ENCODE data around the gene FHIT.

DNA sequence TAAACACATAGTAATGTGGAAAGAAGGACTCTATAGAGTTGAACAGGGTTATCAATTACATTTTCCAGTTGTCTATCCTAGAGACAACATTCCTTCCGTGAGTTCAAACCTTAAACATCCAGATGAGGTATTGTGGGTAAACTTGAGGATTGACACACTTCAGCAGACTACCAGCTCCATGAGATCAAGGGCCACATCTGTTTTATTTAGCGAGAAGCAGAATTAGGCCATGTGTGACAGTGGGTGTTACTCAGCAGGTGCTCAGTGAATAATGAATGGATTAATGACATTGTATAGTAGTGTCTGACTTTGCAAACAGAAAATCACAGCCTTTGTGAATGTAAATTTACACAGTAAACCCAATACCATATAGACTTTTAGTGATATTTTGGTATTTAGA is 1260.3 kb downstream of the FHIT start:
- TF ChIP-seq, protein P1, sequence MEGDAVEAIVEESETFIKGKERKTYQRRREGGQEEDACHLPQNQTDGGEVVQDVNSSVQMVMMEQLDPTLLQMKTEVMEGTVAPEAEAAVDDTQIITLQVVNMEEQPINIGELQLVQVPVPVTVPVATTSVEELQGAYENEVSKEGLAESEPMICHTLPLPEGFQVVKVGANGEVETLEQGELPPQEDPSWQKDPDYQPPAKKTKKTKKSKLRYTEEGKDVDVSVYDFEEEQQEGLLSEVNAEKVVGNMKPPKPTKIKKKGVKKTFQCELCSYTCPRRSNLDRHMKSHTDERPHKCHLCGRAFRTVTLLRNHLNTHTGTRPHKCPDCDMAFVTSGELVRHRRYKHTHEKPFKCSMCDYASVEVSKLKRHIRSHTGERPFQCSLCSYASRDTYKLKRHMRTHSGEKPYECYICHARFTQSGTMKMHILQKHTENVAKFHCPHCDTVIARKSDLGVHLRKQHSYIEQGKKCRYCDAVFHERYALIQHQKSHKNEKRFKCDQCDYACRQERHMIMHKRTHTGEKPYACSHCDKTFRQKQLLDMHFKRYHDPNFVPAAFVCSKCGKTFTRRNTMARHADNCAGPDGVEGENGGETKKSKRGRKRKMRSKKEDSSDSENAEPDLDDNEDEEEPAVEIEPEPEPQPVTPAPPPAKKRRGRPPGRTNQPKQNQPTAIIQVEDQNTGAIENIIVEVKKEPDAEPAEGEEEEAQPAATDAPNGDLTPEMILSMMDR (IDR thresholded peaks at IDR 0.05): no peak
- no peak for TF ChIP-seq EZH2 (IDR thresholded peaks at IDR 0.05)

Data from neural progenitor cell (in vitro differentiated cells).